ENCODE results near the gene TMEM272. TPM values are rescaled to one million over a fixed set of nuclear protein-coding genes. Genes with fewer than 3 reads are reported as not detected.

TMEM272 gene
- total and polyA plus RNA-seq, 2 of the 13 experiments (the other 11 are each of a cell fraction or from before 2014, with no cell fraction given) = 0.37 to 0.62 TPM

DNA sequence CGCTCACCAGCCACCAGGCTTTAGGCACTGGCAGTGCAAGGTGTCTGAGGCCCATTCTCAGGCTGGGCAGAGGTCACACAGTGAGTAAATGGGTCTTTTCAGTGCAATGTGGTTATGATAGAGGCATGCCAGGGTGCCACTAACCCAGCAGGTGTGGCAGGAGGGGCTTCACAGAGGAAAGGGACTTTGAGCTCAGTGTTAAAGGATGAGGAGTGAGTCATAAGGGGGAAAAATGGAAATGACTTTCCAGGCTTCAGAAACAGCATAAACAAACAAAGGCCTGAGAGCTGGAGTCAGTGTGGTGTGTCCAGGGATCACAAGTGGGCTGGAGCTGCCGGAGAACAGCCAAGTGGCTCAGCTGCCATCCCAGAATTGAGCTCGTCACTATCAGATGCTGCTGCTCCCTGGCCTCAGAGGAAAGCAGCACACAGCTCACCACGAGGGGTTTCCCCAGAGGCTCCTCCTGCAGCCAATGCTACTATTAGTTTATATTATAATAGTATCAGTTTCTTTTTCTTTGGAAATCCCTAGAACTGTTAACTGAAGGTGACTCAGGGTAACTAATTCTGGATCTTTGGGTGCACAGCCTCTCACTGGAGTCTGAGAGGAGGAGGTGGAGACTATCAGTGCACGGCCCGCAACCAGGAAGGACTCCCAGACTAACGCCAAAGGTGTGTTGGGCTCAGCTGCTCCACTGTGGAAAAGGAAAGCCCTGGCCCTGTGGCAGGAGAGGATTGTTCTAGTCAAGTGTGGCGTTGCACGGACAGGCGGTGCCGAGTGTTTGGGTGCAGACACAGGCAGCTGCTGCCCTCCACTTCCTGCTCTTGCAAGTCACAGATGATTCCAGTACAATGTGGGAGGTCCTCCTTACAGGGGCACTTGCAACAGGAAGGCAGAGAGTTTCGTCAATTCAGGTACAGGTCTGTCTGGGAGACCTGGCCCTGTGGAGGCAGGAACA, 80.5 kb downstream of the TMEM272 start (continued):
- TF ChIP-seq, protein P1, sequence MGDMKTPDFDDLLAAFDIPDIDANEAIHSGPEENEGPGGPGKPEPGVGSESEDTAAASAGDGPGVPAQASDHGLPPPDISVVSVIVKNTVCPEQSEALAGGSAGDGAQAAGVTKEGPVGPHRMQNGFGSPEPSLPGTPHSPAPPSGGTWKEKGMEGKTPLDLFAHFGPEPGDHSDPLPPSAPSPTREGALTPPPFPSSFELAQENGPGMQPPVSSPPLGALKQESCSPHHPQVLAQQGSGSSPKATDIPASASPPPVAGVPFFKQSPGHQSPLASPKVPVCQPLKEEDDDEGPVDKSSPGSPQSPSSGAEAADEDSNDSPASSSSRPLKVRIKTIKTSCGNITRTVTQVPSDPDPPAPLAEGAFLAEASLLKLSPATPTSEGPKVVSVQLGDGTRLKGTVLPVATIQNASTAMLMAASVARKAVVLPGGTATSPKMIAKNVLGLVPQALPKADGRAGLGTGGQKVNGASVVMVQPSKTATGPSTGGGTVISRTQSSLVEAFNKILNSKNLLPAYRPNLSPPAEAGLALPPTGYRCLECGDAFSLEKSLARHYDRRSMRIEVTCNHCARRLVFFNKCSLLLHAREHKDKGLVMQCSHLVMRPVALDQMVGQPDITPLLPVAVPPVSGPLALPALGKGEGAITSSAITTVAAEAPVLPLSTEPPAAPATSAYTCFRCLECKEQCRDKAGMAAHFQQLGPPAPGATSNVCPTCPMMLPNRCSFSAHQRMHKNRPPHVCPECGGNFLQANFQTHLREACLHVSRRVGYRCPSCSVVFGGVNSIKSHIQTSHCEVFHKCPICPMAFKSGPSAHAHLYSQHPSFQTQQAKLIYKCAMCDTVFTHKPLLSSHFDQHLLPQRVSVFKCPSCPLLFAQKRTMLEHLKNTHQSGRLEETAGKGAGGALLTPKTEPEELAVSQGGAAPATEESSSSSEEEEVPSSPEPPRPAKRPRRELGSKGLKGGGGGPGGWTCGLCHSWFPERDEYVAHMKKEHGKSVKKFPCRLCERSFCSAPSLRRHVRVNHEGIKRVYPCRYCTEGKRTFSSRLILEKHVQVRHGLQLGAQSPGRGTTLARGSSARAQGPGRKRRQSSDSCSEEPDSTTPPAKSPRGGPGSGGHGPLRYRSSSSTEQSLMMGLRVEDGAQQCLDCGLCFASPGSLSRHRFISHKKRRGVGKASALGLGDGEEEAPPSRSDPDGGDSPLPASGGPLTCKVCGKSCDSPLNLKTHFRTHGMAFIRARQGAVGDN (CRISPR knock-in tag; IDR thresholded peaks at IDR 0.05) = peak; percentile 72
- no peak for TF ChIP-seq ZNF24 (IDR thresholded peaks at IDR 0.05)
- TF ChIP-seq SATB2 (CRISPR knock-in tag; IDR thresholded peaks at IDR 0.05) = no peak
- 0 out of 2 replicates have a peak, but pooled peaks have one; percentile 38 for TF ChIP-seq HDAC2 (CRISPR knock-in tag; IDR thresholded peaks at IDR 0.05)
- TF ChIP-seq BORCS8-MEF2B (CRISPR knock-in tag; IDR thresholded peaks at IDR 0.05) = no peak
- no peak for TF ChIP-seq MYNN (CRISPR knock-in tag; IDR thresholded peaks at IDR 0.05; ENCODE audit: low read depth)
- peak; percentile 86 for TF ChIP-seq ATF3 (CRISPR knock-in tag; IDR thresholded peaks at IDR 0.05)
- TF ChIP-seq TBX2 (CRISPR knock-in tag; IDR thresholded peaks at IDR 0.05; ENCODE audit: borderline replicate concordance) = peak; percentile 44; the same call in 1 of the 2 replicates
- no peak for TF ChIP-seq ZNF33B (CRISPR knock-in tag; IDR thresholded peaks at IDR 0.05)
- no peak for TF ChIP-seq SMARCC2 (IDR thresholded peaks at IDR 0.05)
- TF ChIP-seq ZNF33A (CRISPR knock-in tag; IDR thresholded peaks at IDR 0.05; ENCODE audit: borderline replicate concordance) = no peak
- TF ChIP-seq DNMT3B (CRISPR knock-in tag; conservative IDR thresholded peaks at IDR 0.05) = 0 out of 2 replicates have a peak, but pooled peaks have one; percentile 35
- peak; percentile 62; the same call in 1 of the 2 replicates for TF ChIP-seq MTA1 (CRISPR knock-in tag; IDR thresholded peaks at IDR 0.05; ENCODE audit: borderline replicate concordance)
- no peak for TF ChIP-seq ZBTB14 (CRISPR knock-in tag; IDR thresholded peaks at IDR 0.05)
- no peak for TF ChIP-seq REXO4 (CRISPR knock-in tag; IDR thresholded peaks at IDR 0.05; ENCODE audit: borderline replicate concordance)
- TF ChIP-seq ZNF430 (CRISPR knock-in tag; IDR thresholded peaks at IDR 0.05) = no peak
- no peak for TF ChIP-seq SMAD1 (CRISPR knock-in tag; IDR thresholded peaks at IDR 0.05; ENCODE audit: borderline replicate concordance, low read depth)
- no peak for TF ChIP-seq RFX1 (IDR thresholded peaks at IDR 0.05)
- TF ChIP-seq ZNF772 (CRISPR knock-in tag; IDR thresholded peaks at IDR 0.05) = peak; percentile 28; the same call in 1 of the 2 replicates
- TF ChIP-seq PHB2 (IDR thresholded peaks at IDR 0.05; ENCODE audit: partially characterized antibody) = no peak
- TF ChIP-seq ZSCAN30 (CRISPR knock-in tag; IDR thresholded peaks at IDR 0.05) = no peak
- TF ChIP-seq NFE2L2 (IDR thresholded peaks at IDR 0.05; ENCODE audit: low read length) = no peak
- no peak for TF ChIP-seq SNRNP70 (IDR thresholded peaks at IDR 0.05; ENCODE audit: low read depth, low read length)
- no peak for TF ChIP-seq ZNF260 (CRISPR knock-in tag; IDR thresholded peaks at IDR 0.05; ENCODE audit: borderline replicate concordance, low read depth)
- TF ChIP-seq ZZZ3 (CRISPR knock-in tag; IDR thresholded peaks at IDR 0.05; ENCODE audit: borderline replicate concordance) = peak; percentile 72; the same call in 1 of the 2 replicates
- no peak for TF ChIP-seq MEIS1 (CRISPR knock-in tag; IDR thresholded peaks at IDR 0.05; ENCODE audit: borderline replicate concordance)

Data from HepG2 (cell line).